Ectodermal cell (in vitro differentiated cells): ENCODE results near the gene TANK.
"Not testable (repeated sequence)": the region's sequence is repeated elsewhere in the genome, so short reads cannot be mapped to it uniquely, and the experiment has no call there.

Source experiments
- H3K27ac ChIP-seq: 2 replicates; pipeline ENCODE4 v1.7.0; 2013; ENCODE audit warnings: mild to moderate bottlenecking, low read depth, low read length; ENCODE audit not compliant: insufficient read depth, poor library complexity, severe bottlenecking
- H3K27me3 ChIP-seq: 2 replicates; pipeline ENCODE4 v1.7.0; 2013; ENCODE audit warnings: mild to moderate bottlenecking, low read length; ENCODE audit not compliant: insufficient read depth, control insufficient read depth, poor library complexity, severe bottlenecking
- H3K36me3 ChIP-seq: one replicate; pipeline ENCODE4 v1.7.0; 2013; ENCODE audit warnings: low read length; ENCODE audit not compliant: control insufficient read depth, insufficient read depth
- H3K4me1 ChIP-seq: one replicate; pipeline ENCODE4 v1.7.0; 2013; ENCODE audit warnings: low read length; ENCODE audit not compliant: control insufficient read depth, insufficient read depth
- H3K4me3 ChIP-seq: 2 replicates; pipeline ENCODE4 v1.7.0; 2013; ENCODE audit warnings: low read depth, low read length, control low read depth; ENCODE audit not compliant: insufficient read depth
- H3K9me3 ChIP-seq: 2 replicates; pipeline ENCODE4 v1.7.0; 2013; ENCODE audit warnings: mild to moderate bottlenecking, low read length, moderate library complexity; ENCODE audit not compliant: control insufficient read depth
- WGBS, 2 experiments: methylation state at CpG; one replicate each; pipeline ENCODE4 v1.1.7; 2013; ENCODE audit warnings: missing lambda C conversion rate in 2 of 2; 5-methylcytosine and 5-hydroxymethylcytosine counted together

Gene TANK

DNA sequence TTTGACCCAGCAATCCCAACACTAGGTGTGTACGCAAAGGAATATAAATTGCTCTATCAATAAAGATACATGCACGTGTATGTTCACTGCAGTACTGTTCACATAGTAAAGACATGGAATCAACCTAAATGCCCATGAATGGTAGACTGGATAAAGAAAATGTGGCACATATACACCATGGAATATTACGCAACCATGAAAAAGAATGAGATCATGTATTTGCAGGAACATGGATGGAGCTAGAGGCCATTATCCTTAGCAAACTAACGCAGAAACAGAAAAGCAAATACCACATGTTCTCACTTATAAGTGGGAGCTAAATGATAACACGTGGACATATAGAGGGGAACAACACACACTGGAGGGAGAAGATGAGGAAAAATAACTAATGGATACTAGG lies 27.8 kb upstream of the TANK start:
- WGBS, 2 experiments, result 91 to 97% methylated on average over 4 to 5 of the region's 5 CpGs
- H3K9me3 ChIP-seq, H3K4me1 ChIP-seq, H3K27me3 ChIP-seq, H3K4me3 ChIP-seq, H3K36me3 ChIP-seq, H3K27ac ChIP-seq: not testable (repeated sequence)

- Histone ChIP-seq H3K9me3 (no peaks in the 10 kb centered on the region), H3K27ac (no peak overlapping the region), H3K36me3 (no peaks in the 10 kb centered on the region), H3K27me3 (no peaks in the 10 kb centered on the region), H3K4me1 (peaks cover 6% of the 10 kb centered on the region), H3K4me3 (no peak overlapping the region)
- WGBS, 2 experiments, result 94% methylated on average over 5 to 6 of the region's 6 CpGs
These were observed 26.9 kb upstream of the TANK start for GRCh38 chr2:161133366-161133765.

DNA sequence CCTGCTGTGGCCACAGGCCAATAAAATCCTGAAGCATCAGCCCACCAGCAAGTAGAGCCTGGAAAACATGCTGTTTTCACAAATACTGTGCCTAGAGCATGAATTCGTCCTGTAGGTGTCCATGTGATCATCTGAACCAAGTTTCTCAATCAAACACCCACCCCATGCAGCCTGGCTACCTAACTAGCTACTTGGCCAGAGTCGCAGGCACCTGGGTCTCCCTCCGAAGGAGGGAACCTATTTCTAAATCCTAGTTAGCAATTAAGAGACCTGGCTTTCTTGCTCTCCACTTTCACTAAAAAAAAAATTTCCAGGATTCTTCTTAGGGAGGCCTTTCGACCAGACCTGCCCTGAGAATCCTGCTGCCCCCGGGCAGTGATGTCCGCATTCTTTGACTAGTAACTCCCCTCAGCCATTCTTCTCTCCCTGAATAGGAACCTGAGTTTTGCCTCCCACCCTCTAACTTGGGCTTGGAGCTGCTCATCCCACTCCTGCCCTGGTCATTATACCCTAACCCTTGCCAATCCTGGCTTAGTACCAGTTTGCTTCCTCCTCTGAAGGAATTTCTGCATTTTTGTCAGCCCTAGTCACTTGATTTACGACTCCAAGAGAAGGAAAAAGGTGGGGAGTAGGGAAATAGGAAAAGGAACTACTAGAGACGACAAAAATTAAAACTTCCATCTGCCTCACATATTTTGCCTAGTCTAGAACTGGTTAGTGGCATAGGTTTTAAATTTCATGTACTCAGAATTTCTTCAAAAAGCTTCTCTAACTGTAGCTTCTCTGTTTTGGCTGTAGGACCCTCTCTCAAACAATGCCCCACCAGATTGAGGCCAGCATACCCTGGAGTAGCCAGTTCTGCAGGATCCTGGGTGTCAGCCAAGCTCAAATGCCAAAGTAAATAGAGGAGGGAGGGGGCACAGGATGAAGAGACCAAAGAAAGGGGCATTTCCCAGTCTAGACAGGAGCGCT lies 25.4 kb upstream of the TANK start:
- no peaks in the 10 kb centered on the region for H3K27me3 ChIP-seq
- no peak overlapping the region for H3K4me3 ChIP-seq
- H3K27ac ChIP-seq, result no peak overlapping the region
- H3K9me3 ChIP-seq, result no peaks in the 10 kb centered on the region
- no peaks in the 10 kb centered on the region for H3K36me3 ChIP-seq
- 75 to 79% methylated on average over 8 to 9 of the region's 9 CpGs for WGBS, 2 experiments
- peaks cover 6% of the 10 kb centered on the region for H3K4me1 ChIP-seq

- no peak overlapping the region for H3K27ac ChIP-seq
- H3K27me3 ChIP-seq, result no peaks in the 10 kb centered on the region
- WGBS, 2 experiments, result 83 to 92% methylated on average over 4 of the region's 4 CpGs
- H3K4me1 ChIP-seq, result peaks cover 6% of the 10 kb centered on the region
- no peaks in the 10 kb centered on the region for H3K9me3 ChIP-seq
- no peaks in the 10 kb centered on the region for H3K36me3 ChIP-seq
- H3K4me3 ChIP-seq, result no peak overlapping the region
These were observed 24.2 kb upstream of the TANK start for GRCh38 chr2:161135951-161136593.

GRCh38 chr2:161136696-161137324 lies 23.4 kb upstream of the TANK start:
- H3K27me3 ChIP-seq, result no peaks in the 10 kb centered on the region
- WGBS, 2 experiments, result 86 to 88% methylated on average over 4 of the region's 4 CpGs
- no peak overlapping the region for H3K27ac ChIP-seq
- no peaks in the 10 kb centered on the region for H3K36me3 ChIP-seq
- H3K4me1 ChIP-seq, result peaks cover 6% of the 10 kb centered on the region
- no peaks in the 10 kb centered on the region for H3K9me3 ChIP-seq
- no peak overlapping the region for H3K4me3 ChIP-seq

GRCh38 chr2:161138429-161138828 lies 21.8 kb upstream of the TANK start:
- Histone ChIP-seq H3K36me3 (no peaks in the 10 kb centered on the region), H3K27ac (no peak overlapping the region), H3K4me1 (peaks cover 6% of the 10 kb centered on the region), H3K9me3 (no peaks in the 10 kb centered on the region), H3K27me3 (no peaks in the 10 kb centered on the region), H3K4me3 (no peak overlapping the region)
- WGBS, 2 experiments, result 83 to 100% methylated on average over 2 of the region's 2 CpGs

GRCh38 chr2:161139098-161139987 lies 20.9 kb upstream of the TANK start:
- 85 to 86% methylated on average over 3 of the region's 3 CpGs for WGBS, 2 experiments
- no peak overlapping the region for H3K27ac ChIP-seq
- H3K27me3 ChIP-seq, result no peaks in the 10 kb centered on the region
- no peaks in the 10 kb centered on the region for H3K36me3 ChIP-seq
- no peak overlapping the region for H3K4me3 ChIP-seq
- no peaks in the 10 kb centered on the region for H3K9me3 ChIP-seq
- peaks cover 6% of the 10 kb centered on the region for H3K4me1 ChIP-seq

DNA sequence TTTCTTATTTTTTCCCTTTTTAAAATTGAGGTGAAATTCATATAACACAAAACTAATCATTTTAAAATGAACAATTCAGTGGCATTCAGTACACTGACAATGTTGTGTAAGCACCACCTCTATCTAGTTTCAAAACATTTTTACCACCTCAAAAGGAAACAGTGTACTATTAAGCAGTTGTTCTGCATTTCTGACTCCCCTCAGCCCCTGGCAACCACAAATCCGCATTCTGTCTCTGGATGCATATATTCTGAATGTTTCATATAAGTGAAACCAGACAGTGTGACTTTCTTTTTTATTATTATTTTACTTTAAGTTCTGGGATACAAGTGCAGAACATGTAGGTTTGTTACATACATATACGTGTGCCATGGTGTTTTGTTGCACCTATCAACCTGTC lies 19.2 kb upstream of the TANK start:
- 92 to 97% methylated on average over 1 to 2 of the region's 2 CpGs for WGBS, 2 experiments

GRCh38 chr2:161146209-161146775 lies 13.9 kb upstream of the TANK start:
- H3K27me3 ChIP-seq, result no peaks in the 10 kb centered on the region
- H3K27ac ChIP-seq, result no peak overlapping the region
- no peak overlapping the region for H3K4me3 ChIP-seq
- no peaks in the 10 kb centered on the region for H3K4me1 ChIP-seq
- no peaks in the 10 kb centered on the region for H3K36me3 ChIP-seq
- peaks cover 6% of the 10 kb centered on the region for H3K9me3 ChIP-seq

More for the DNA sequence above, 19.2 kb upstream of the TANK start:
- no peak overlapping the region for H3K27ac ChIP-seq
- no peaks in the 10 kb centered on the region for H3K27me3 ChIP-seq
- no peaks in the 10 kb centered on the region for H3K4me1 ChIP-seq
- H3K36me3 ChIP-seq, result no peaks in the 10 kb centered on the region
- no peak overlapping the region for H3K4me3 ChIP-seq
- no peaks in the 10 kb centered on the region for H3K9me3 ChIP-seq
